CD4-positive, CD25-positive, alpha-beta regulatory T cell (primary cell): ENCODE results near the gene FAAP20. TPM values are rescaled to one million over a fixed set of nuclear protein-coding genes. Genes with fewer than 3 reads are reported as not detected.

Experiments
- ATAC-seq, 2 donors: fragments of 150-1000 bp; cut with Tn5 transposase; one replicate each; pipeline ENCODE4 v1.10.0; 2021; ENCODE audit warnings: low read depth in 2 of 2, moderate number of reproducible peaks in 2 of 2, moderate library complexity in 1 of 2
- DNase-seq, 3 donors: peaks; one replicate each; pipeline versions ENCODE4 v3.0.0 to v3.0.0-alpha.2; 2012 to 2022; ENCODE audit warnings: mixed read lengths in 1 of 3
- H3K27ac ChIP-seq: one replicate; pipeline ENCODE4 v1.7.0; 2013; ENCODE audit warnings: mild to moderate bottlenecking, low read length; ENCODE audit not compliant: insufficient read depth, poor library complexity, severe bottlenecking
- H3K27me3 ChIP-seq: one replicate; pipeline ENCODE4 v1.7.0; 2013; ENCODE audit warnings: low read length; ENCODE audit not compliant: control insufficient read depth, insufficient read depth
- H3K36me3 ChIP-seq: one replicate; pipeline ENCODE4 v1.7.0; 2013; ENCODE audit warnings: mild to moderate bottlenecking, low read length, moderate library complexity; ENCODE audit not compliant: control insufficient read depth, insufficient read depth
- H3K4me1 ChIP-seq: 2 replicates; pipeline ENCODE4 v1.7.0; 2013; ENCODE audit warnings: mild to moderate bottlenecking, low read length; ENCODE audit not compliant: insufficient read depth, control insufficient read depth, poor library complexity, severe bottlenecking
- H3K4me3 ChIP-seq: one replicate; pipeline ENCODE4 v1.7.0; 2013; ENCODE audit warnings: low read depth, mild to moderate bottlenecking, low read length, moderate library complexity
- H3K9me3 ChIP-seq, 2 experiments: 1 replicate in 1 of 2; 2 replicates in 1 of 2; pipeline ENCODE4 v1.7.0; 2013; ENCODE audit warnings: low read length in 2 of 2, mild to moderate bottlenecking in 1 of 2, moderate library complexity in 1 of 2; ENCODE audit not compliant: control insufficient read depth in 2 of 2
- H3K27ac Mint-ChIP-seq, 3 donors: one replicate each; pipeline ENCODE4 v1.8.0; 2020 to 2022; ENCODE audit warnings: mild to moderate bottlenecking in 3 of 3, mixed read lengths in 3 of 3, moderate library complexity in 2 of 3
- H3K27me3 Mint-ChIP-seq: one replicate; pipeline ENCODE4 v1.8.0; 2022; ENCODE audit warnings: mild to moderate bottlenecking, mixed read lengths
- H3K36me3 Mint-ChIP-seq: one replicate; pipeline ENCODE4 v1.8.0; 2020; ENCODE audit warnings: mixed read lengths
- H3K4me1 Mint-ChIP-seq, 4 donors: one replicate each; pipeline ENCODE4 v1.8.0; 2020 to 2022; ENCODE audit warnings: mixed read lengths in 4 of 4, mild to moderate bottlenecking in 1 of 4
- H3K4me3 Mint-ChIP-seq, 4 donors: one replicate each; pipeline ENCODE4 v1.8.0; 2020 to 2022; ENCODE audit warnings: mild to moderate bottlenecking in 4 of 4, mixed read lengths in 4 of 4, moderate library complexity in 3 of 4
- H3K9me3 Mint-ChIP-seq, 7 donors: one replicate each; pipeline ENCODE4 v1.8.0; 2020 to 2022; ENCODE audit warnings: mixed read lengths in 7 of 7, mild to moderate bottlenecking in 3 of 7, moderate library complexity in 2 of 7
- polyA plus RNA-seq, 4 donors: library from polyadenylated mRNA; unstranded; fragments of 300-500 nt; fragmentation: Illumina TruSeq; gene quantifications; one replicate each; pipeline ENCODE4 v1.2.3, GENCODE V29; 2021
- total RNA-seq: library from RNA; stranded (reverse); gene quantifications from one replicate; pipeline ENCODE4 v1.2.3, GENCODE V29; 2022

FAAP20 gene
- total and polyA plus RNA-seq, 5 donors from 2014 or later: 40.0 to 66.5 (median 45.4) TPM

- no peak overlapping the region for H3K27ac ChIP-seq
- Mint-ChIP-seq H3K4me3 (no peak overlapping the region), H3K9me3 (no peaks in the 10 kb centered on the region), H3K27ac (no peak overlapping the region), H3K36me3 (no peaks in the 10 kb centered on the region), H3K27me3 (no peaks in the 10 kb centered on the region), H3K4me1 (peaks cover 0 to 29% (median 9%) of the 10 kb centered on the region in 4 donors)
- peaks cover 31% of the 10 kb centered on the region for H3K4me1 ChIP-seq
- H3K36me3 ChIP-seq: no peaks in the 10 kb centered on the region
- ATAC-seq: no peak
- H3K27me3 ChIP-seq: no peaks in the 10 kb centered on the region
- no peaks in the 10 kb centered on the region for H3K9me3 ChIP-seq
- DNase-seq: no peak
- H3K4me3 ChIP-seq: no peak overlapping the region
Measured at GRCh38 chr1:2201062-2201461, 6.5 kb upstream of the FAAP20 start.

- Histone ChIP-seq H3K27me3 (no peaks in the 10 kb centered on the region), H3K27ac (no peak overlapping the region), H3K9me3 (no peaks in the 10 kb centered on the region), H3K4me3 (no peak overlapping the region), H3K36me3 (no peaks in the 10 kb centered on the region), H3K4me1 (peaks cover 29% of the 10 kb centered on the region)
- no peak for DNase-seq
- Mint-ChIP-seq H3K27me3 (no peaks in the 10 kb centered on the region), H3K27ac (peak overlapping the region in 1 of 3 donors; percentile 81), H3K4me1 (peaks cover 0 to 25% (median 9%) of the 10 kb centered on the region in 4 donors), H3K9me3 (no peaks in the 10 kb centered on the region), H3K4me3 (peak overlapping the region in 1 of 4 donors; percentile 92), H3K36me3 (no peaks in the 10 kb centered on the region)
- no peak for ATAC-seq
Measured at GRCh38 chr1:2200308-2200943, 5.9 kb upstream of the FAAP20 start.

- Mint-ChIP-seq H3K36me3 (no peaks in the 10 kb centered on the region), H3K4me3 (peak overlapping the region; percentile 83 to 92 (median 88)), H3K4me1 (peaks cover 0 to 25% (median 9%) of the 10 kb centered on the region in 4 donors), H3K9me3 (no peaks in the 10 kb centered on the region), H3K27me3 (no peaks in the 10 kb centered on the region), H3K27ac (peak overlapping the region; percentile 81 to 93 (median 90))
- Histone ChIP-seq H3K27me3 (no peaks in the 10 kb centered on the region), H3K36me3 (no peaks in the 10 kb centered on the region), H3K27ac (peak overlapping the region; percentile 78), H3K4me3 (peak overlapping the region; percentile 75), H3K9me3 (no peaks in the 10 kb centered on the region), H3K4me1 (peaks cover 29% of the 10 kb centered on the region)
- peak; percentile 66 to 67 for ATAC-seq
- peak; percentile 69 to 97 (median 78) for DNase-seq
Measured at GRCh38 chr1:2199042-2199810, 4.7 kb upstream of the FAAP20 start.

GRCh38 chr1:2198571-2198970 lies 4.0 kb upstream of the FAAP20 start:
- no peaks in the 10 kb centered on the region for H3K27me3 Mint-ChIP-seq
- peak overlapping the region; percentile 81 to 93 (median 90) for H3K27ac Mint-ChIP-seq

GRCh38 chr1:2197707-2198165 lies 3.2 kb upstream of the FAAP20 start:
- H3K27ac Mint-ChIP-seq: peak overlapping the region; percentile 52 to 90 (median 62)
- no peaks in the 10 kb centered on the region for H3K27me3 Mint-ChIP-seq
- H3K4me1 ChIP-seq: peaks cover 36% of the 10 kb centered on the region
- H3K4me1 Mint-ChIP-seq: peaks cover 0 to 30% (median 9%) of the 10 kb centered on the region in 4 donors
- no peaks in the 10 kb centered on the region for H3K27me3 ChIP-seq
- no peaks in the 10 kb centered on the region for H3K36me3 ChIP-seq
- peak overlapping the region in 1 of 4 donors; percentile 22 for H3K4me3 Mint-ChIP-seq
- DNase-seq (no peak), ATAC-seq (no peak)
- H3K9me3 Mint-ChIP-seq: no peaks in the 10 kb centered on the region
- H3K27ac ChIP-seq: no peak overlapping the region
- H3K9me3 ChIP-seq: no peaks in the 10 kb centered on the region
- no peak overlapping the region for H3K4me3 ChIP-seq
- no peaks in the 10 kb centered on the region for H3K36me3 Mint-ChIP-seq

More at GRCh38 chr1:2198571-2198970, 4.0 kb upstream of the FAAP20 start:
- H3K36me3 Mint-ChIP-seq: no peaks in the 10 kb centered on the region
- Histone ChIP-seq H3K4me3 (no peak overlapping the region), H3K36me3 (no peaks in the 10 kb centered on the region), H3K27ac (peak overlapping the region; percentile 78), H3K9me3 (no peaks in the 10 kb centered on the region), H3K4me1 (peaks cover 34% of the 10 kb centered on the region), H3K27me3 (no peaks in the 10 kb centered on the region)
- H3K4me1 Mint-ChIP-seq: peaks cover 0 to 28% (median 9%) of the 10 kb centered on the region in 4 donors
- H3K4me3 Mint-ChIP-seq: peak overlapping the region; percentile 83 to 92 (median 88)
- no peak for ATAC-seq
- DNase-seq: no peak
- no peaks in the 10 kb centered on the region for H3K9me3 Mint-ChIP-seq

- H3K27ac Mint-ChIP-seq: no peak overlapping the region
- H3K4me1 ChIP-seq: peaks cover 36% of the 10 kb centered on the region
- H3K27ac ChIP-seq: no peak overlapping the region
Measured at GRCh38 chr1:2196901-2197638, 2.5 kb upstream of the FAAP20 start.

GRCh38 chr1:2195785-2196184 lies 1.2 kb upstream of the FAAP20 start:
- no peak overlapping the region for H3K4me3 Mint-ChIP-seq
- Histone ChIP-seq H3K36me3 (no peaks in the 10 kb centered on the region), H3K27ac (peak overlapping the region; percentile 81), H3K4me3 (no peak overlapping the region), H3K9me3 (no peaks in the 10 kb centered on the region), H3K4me1 (peaks cover 36% of the 10 kb centered on the region), H3K27me3 (no peaks in the 10 kb centered on the region)
- no peaks in the 10 kb centered on the region for H3K27me3 Mint-ChIP-seq
- ATAC-seq (no peak), DNase-seq (no peak)
- H3K9me3 Mint-ChIP-seq: no peaks in the 10 kb centered on the region
- H3K4me1 Mint-ChIP-seq: peaks cover 0 to 36% (median 12%) of the 10 kb centered on the region in 4 donors
- no peaks in the 10 kb centered on the region for H3K36me3 Mint-ChIP-seq
- peak overlapping the region in 2 of 3 donors; percentile 51 to 76 for H3K27ac Mint-ChIP-seq

More at GRCh38 chr1:2196901-2197638, 2.5 kb upstream of the FAAP20 start:
- DNase-seq (no peak), ATAC-seq (no peak)
- Mint-ChIP-seq H3K36me3 (no peaks in the 10 kb centered on the region), H3K4me3 (no peak overlapping the region), H3K27me3 (no peaks in the 10 kb centered on the region), H3K4me1 (peaks cover 0 to 32% (median 9%) of the 10 kb centered on the region in 4 donors), H3K9me3 (no peaks in the 10 kb centered on the region)
- Histone ChIP-seq H3K9me3 (no peaks in the 10 kb centered on the region), H3K36me3 (no peaks in the 10 kb centered on the region), H3K4me3 (no peak overlapping the region), H3K27me3 (no peaks in the 10 kb centered on the region)
